GM12873 (cell line): ENCODE data around the gene SLC17A9.

Experiments
- CTCF ChIP-seq: IDR thresholded peaks from 2 replicates; pipeline ENCODE4 v1.5.1; 2012; ENCODE audit warnings: low read depth, mild to moderate bottlenecking, moderate library complexity, low read length, control low read depth; ENCODE audit not compliant: insufficient read depth; ENCODE audit errors: missing control alignments

Gene SLC17A9

GRCh38 chr20:62957136-62958117 lies 4.9 kb downstream of the SLC17A9 start:
- no peak for TF ChIP-seq CTCF

- no peak for TF ChIP-seq CTCF
Measured at GRCh38 chr20:62958388-62959100, 6.0 kb downstream of the SLC17A9 start.

- no peak for TF ChIP-seq CTCF
Measured at GRCh38 chr20:62959101-62959971, 6.8 kb downstream of the SLC17A9 start.

- TF ChIP-seq CTCF = no peak
Measured at GRCh38 chr20:62959998-62960436, 7.5 kb downstream of the SLC17A9 start.

GRCh38 chr20:62961310-62961783 lies 8.8 kb downstream of the SLC17A9 start:
- TF ChIP-seq CTCF = no peak

- no peak for TF ChIP-seq CTCF
Measured at GRCh38 chr20:62961799-62962198, 9.3 kb downstream of the SLC17A9 start.
